ENCODE results near the gene TBCC. TPM values are rescaled to one million over a fixed set of nuclear protein-coding genes. Genes with fewer than 3 reads are reported as not detected.

Gene TBCC
- total and polyA plus RNA-seq, 2 of the 13 experiments (the other 11 are each of a cell fraction or from before 2014, with no cell fraction given), result 14.8 to 36.1 TPM

GRCh38 chr6:42783876-42784642 is 38.2 kb upstream of the TBCC start (continued):
- TF ChIP-seq, protein P1, sequence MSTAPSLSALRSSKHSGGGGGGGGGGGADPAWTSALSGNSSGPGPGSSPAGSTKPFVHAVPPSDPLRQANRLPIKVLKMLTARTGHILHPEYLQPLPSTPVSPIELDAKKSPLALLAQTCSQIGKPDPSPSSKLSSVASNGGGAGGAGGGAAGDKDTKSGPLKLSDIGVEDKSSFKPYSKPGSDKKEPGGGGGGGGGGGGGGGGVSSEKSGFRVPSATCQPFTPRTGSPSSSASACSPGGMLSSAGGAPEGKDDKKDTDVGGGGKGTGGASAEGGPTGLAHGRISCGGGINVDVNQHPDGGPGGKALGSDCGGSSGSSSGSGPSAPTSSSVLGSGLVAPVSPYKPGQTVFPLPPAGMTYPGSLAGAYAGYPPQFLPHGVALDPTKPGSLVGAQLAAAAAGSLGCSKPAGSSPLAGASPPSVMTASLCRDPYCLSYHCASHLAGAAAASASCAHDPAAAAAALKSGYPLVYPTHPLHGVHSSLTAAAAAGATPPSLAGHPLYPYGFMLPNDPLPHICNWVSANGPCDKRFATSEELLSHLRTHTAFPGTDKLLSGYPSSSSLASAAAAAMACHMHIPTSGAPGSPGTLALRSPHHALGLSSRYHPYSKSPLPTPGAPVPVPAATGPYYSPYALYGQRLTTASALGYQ (CRISPR knock-in tag; IDR thresholded peaks at IDR 0.05), result no peak
- TF ChIP-seq ZNF816 (CRISPR knock-in tag; IDR thresholded peaks at IDR 0.05; ENCODE audit: borderline replicate concordance) (0 out of 2 replicates have a peak, but pooled peaks have one; percentile 27), SRSF9 (IDR thresholded peaks at IDR 0.05; ENCODE audit: borderline replicate concordance, insufficient read depth, low read depth, low read length, poor library complexity, severe bottlenecking) (no peak), SNAPC4 (CRISPR knock-in tag; IDR thresholded peaks at IDR 0.05) (no peak), ZFP36L2 (CRISPR knock-in tag; IDR thresholded peaks at IDR 0.05) (no peak), PREB (CRISPR knock-in tag; IDR thresholded peaks at IDR 0.05) (no peak), ZNF333 (CRISPR knock-in tag; IDR thresholded peaks at IDR 0.05; ENCODE audit: borderline replicate concordance) (no peak), SP140L (CRISPR knock-in tag; IDR thresholded peaks at IDR 0.05; ENCODE audit: borderline replicate concordance) (0 out of 2 replicates have a peak, but pooled peaks have one; percentile 14), TBX3 (IDR thresholded peaks at IDR 0.05; ENCODE audit: borderline replicate concordance) (no peak), AKAP8 (CRISPR knock-in tag; IDR thresholded peaks at IDR 0.05) (no peak), NR2F2 (IDR thresholded peaks at IDR 0.05; ENCODE audit: borderline replicate concordance, low read depth) (no peak), TEAD2 (CRISPR knock-in tag; IDR thresholded peaks at IDR 0.05) (no peak), MED13 (CRISPR knock-in tag; IDR thresholded peaks at IDR 0.05) (no peak), ZNF414 (CRISPR knock-in tag; IDR thresholded peaks at IDR 0.05) (no peak)
- TF ChIP-seq, protein P2, sequence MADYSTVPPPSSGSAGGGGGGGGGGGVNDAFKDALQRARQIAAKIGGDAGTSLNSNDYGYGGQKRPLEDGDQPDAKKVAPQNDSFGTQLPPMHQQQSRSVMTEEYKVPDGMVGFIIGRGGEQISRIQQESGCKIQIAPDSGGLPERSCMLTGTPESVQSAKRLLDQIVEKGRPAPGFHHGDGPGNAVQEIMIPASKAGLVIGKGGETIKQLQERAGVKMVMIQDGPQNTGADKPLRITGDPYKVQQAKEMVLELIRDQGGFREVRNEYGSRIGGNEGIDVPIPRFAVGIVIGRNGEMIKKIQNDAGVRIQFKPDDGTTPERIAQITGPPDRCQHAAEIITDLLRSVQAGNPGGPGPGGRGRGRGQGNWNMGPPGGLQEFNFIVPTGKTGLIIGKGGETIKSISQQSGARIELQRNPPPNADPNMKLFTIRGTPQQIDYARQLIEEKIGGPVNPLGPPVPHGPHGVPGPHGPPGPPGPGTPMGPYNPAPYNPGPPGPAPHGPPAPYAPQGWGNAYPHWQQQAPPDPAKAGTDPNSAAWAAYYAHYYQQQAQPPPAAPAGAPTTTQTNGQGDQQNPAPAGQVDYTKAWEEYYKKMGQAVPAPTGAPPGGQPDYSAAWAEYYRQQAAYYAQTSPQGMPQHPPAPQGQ (CRISPR knock-in tag; IDR thresholded peaks at IDR 0.05; ENCODE audit: borderline replicate concordance), result no peak
